K562 (cell line): Measurements from ENCODE around the gene SLC13A3. TPM values are rescaled to one million over a fixed set of nuclear protein-coding genes. Genes with fewer than 3 reads are reported as not detected.

Source experiments
- ATAC-seq: fragments of 200-7000 bp; cut with Tn5 transposase; 3 replicates; pipeline ENCODE4 v1.9.1; 2020; ENCODE audit warnings: moderate library complexity
- BruUV-seq: library from RNA; stranded (reverse); fragments of 400-500 nt; replicated peaks from 2 replicates; lab custom pipeline; 2021; lab: Mats Ljungman, UMichigan
- CTCF ChIA-PET: fragments of 300-600 bp; formaldehyde crosslinking; extraction: SDS; loops from one replicate; lab custom pipeline; 2021; ENCODE audit warnings: low intra/inter-chr PET ratio; lab: Yijun Ruan, JAX
- POLR2A ChIA-PET: fragments of 300-600, 350-650 bp; sonication (Branson Sonifier 250); formaldehyde crosslinking; extraction: SDS; loops from one replicate; lab custom pipeline; 2021; ENCODE audit warnings: antibody characterized with exemption, inconsistent platforms; lab: Yijun Ruan, JAX
- DNase-seq, 4 experiments: peaks; one replicate each; pipeline versions ENCODE4 v3.0.0 to v3.0.0-alpha.2; 2011 to 2018; ENCODE audit warnings: low spot score in 3 of 4, mixed read lengths in 3 of 4; ENCODE audit errors: extremely low read depth in 1 of 4
- FAIRE-seq: peaks from 2 replicates; lab custom pipeline; 2011; peaks lifted over from hg19 to GRCh38; lab: Jason Lieb, UNC
- H2AFZ ChIP-seq: 2 replicates; pipeline ENCODE4 v1.6.0; 2011; ENCODE audit warnings: low read depth, low read length, control low read depth, inconsistent platforms
- H3K27ac ChIP-seq: fragments of 200-600 bp; 3 replicates; pipeline ENCODE4 v1.8.0; 2011; ENCODE audit warnings: low read depth, mild to moderate bottlenecking, control low read depth, inconsistent platforms, low read length, moderate library complexity, mixed read lengths; ENCODE audit errors: extremely low read depth
- H3K27me3 ChIP-seq, 2 experiments: fragments of 300-600 bp in 1 of 2; 2 replicates in 1 of 2; 3 replicates in 1 of 2; pipeline versions ENCODE4 v1.6.0 to v1.8.0; 2011; ENCODE audit warnings: inconsistent platforms in 2 of 2, low read length in 2 of 2, mild to moderate bottlenecking in 1 of 2, mixed read lengths in 1 of 2, moderate library complexity in 1 of 2; ENCODE audit not compliant: control insufficient read depth in 2 of 2, insufficient read depth in 2 of 2
- H3K36me3 ChIP-seq: fragments of 300-600 bp; 3 replicates; pipeline ENCODE4 v1.8.0; 2011; ENCODE audit warnings: mild to moderate bottlenecking, low read length, inconsistent platforms; ENCODE audit not compliant: control insufficient read depth, insufficient read depth
- H3K4me1 ChIP-seq, 2 experiments: fragments of 200-600 bp in 1 of 2; replicated peaks in 1 of 2; 2 replicates in 1 of 2; 3 replicates in 1 of 2; pipeline versions ENCODE4 v1.5.1 to v1.8.0; 2011; ENCODE audit warnings: inconsistent platforms in 2 of 2, low read length in 2 of 2, mild to moderate bottlenecking in 1 of 2, mixed read lengths in 1 of 2, moderate library complexity in 1 of 2; ENCODE audit not compliant: control insufficient read depth in 2 of 2, insufficient read depth in 2 of 2
- H3K4me2 ChIP-seq: 2 replicates; pipeline ENCODE4 v1.6.1; 2011; ENCODE audit warnings: low read length, control low read depth, inconsistent platforms, mixed read lengths; ENCODE audit not compliant: insufficient read depth
- H3K4me3 ChIP-seq: fragments of 200-600 bp; sonication (generic), shearing (Covaris generic); 2 replicates; pipeline ENCODE4 v1.5.1; 2016; ENCODE audit warnings: control low read depth, inconsistent platforms
- H3K79me2 ChIP-seq: fragments of 200-600 bp; 3 replicates; pipeline ENCODE4 v1.8.0; 2011; ENCODE audit warnings: low read length, inconsistent platforms; ENCODE audit not compliant: control insufficient read depth, insufficient read depth
- H3K9ac ChIP-seq, 2 experiments: 2 replicates each; pipeline versions ENCODE4 v1.6.0 to v1.6.1; 2011; ENCODE audit warnings: low read depth in 2 of 2, low read length in 2 of 2, control low read depth in 1 of 2, inconsistent platforms in 1 of 2, mild to moderate bottlenecking in 1 of 2, mixed read lengths in 1 of 2; ENCODE audit not compliant: insufficient read depth in 1 of 2
- H3K9me1 ChIP-seq: one replicate; pipeline ENCODE4 v1.6.0; 2011; ENCODE audit warnings: inconsistent platforms, mild to moderate bottlenecking, low read length, moderate library complexity; ENCODE audit not compliant: control insufficient read depth, insufficient read depth
- H3K9me3 ChIP-seq: replicated peaks from 2 replicates; pipeline ENCODE4 v1.5.1; 2011; ENCODE audit warnings: low read depth, low read length, inconsistent platforms; ENCODE audit not compliant: control insufficient read depth, insufficient read depth
- H4K20me1 ChIP-seq: replicated peaks from 2 replicates; pipeline ENCODE4 v1.6.1; 2011; ENCODE audit warnings: low read length, inconsistent platforms, mixed read lengths; ENCODE audit not compliant: control insufficient read depth, insufficient read depth
- ELF1 ChIP-seq: fragments of 200-800 bp; sonication (Bioruptor generic); IDR thresholded peaks from 2 replicates; pipeline ENCODE4 v1.6.1; 2016; ENCODE audit warnings: missing genetic modification characterization, missing compliant biosample characterization
- ELF2 ChIP-seq: fragments of 250-450 bp; sonication (Bioruptor Pico); IDR thresholded peaks from 2 replicates; pipeline ENCODE4 v1.5.0; 2021; ENCODE audit warnings: mild to moderate bottlenecking
- FOSL1 ChIP-seq: fragments of 200-800 bp; sonication (Bioruptor generic); conservative IDR thresholded peaks from 2 replicates; pipeline ENCODE4 v1.6.1; 2016; ENCODE audit warnings: missing genetic modification characterization, missing compliant biosample characterization
- KDM5B ChIP-seq: fragments of 200-600 bp; sonication (generic); IDR thresholded peaks from 2 replicates; pipeline ENCODE4 v1.6.1; 2012; ENCODE audit warnings: low read depth, mild to moderate bottlenecking, moderate library complexity, low read length, control low read depth, inconsistent platforms; ENCODE audit not compliant: insufficient replicate concordance
- NR2C2 ChIP-seq, 2 experiments: fragments of 200-800 bp in 1 of 2; sonication (Bioruptor generic) in 1 of 2; sonication (generic) in 1 of 2; formaldehyde crosslinking in 1 of 2; IDR thresholded peaks; 2 replicates each; pipeline versions ENCODE4 v1.6.1 to v1.8.0; 2016 to 2022; ENCODE audit warnings: mild to moderate bottlenecking in 1 of 2, missing compliant biosample characterization in 1 of 2, missing genetic modification characterization in 1 of 2, missing genetic modification reagents in 1 of 2
- POLR2B ChIP-seq: fragments of 450-650 bp; IDR thresholded peaks from 2 replicates; pipeline ENCODE4 v1.6.1; 2018; ENCODE audit warnings: low read depth; ENCODE audit not compliant: partially characterized antibody
- POLR2H ChIP-seq: IDR thresholded peaks from 2 replicates; pipeline ENCODE4 v1.6.1; 2016; ENCODE audit warnings: missing genetic modification characterization, low read depth, mild to moderate bottlenecking, control low read depth, missing compliant biosample characterization, moderate library complexity
- RCOR1 ChIP-seq, 2 experiments: IDR thresholded peaks; 2 replicates each; pipeline ENCODE4 v1.6.1; 2012; ENCODE audit warnings: low read depth in 2 of 2, low read length in 2 of 2, borderline replicate concordance in 1 of 2, improper control_type of control experiment in 1 of 2
- SMAD1 ChIP-seq: fragments of 150-350 bp; IDR thresholded peaks from 2 replicates; pipeline ENCODE4 v1.6.1; 2014; ENCODE audit warnings: low read length, low read depth; ENCODE audit not compliant: partially characterized antibody
- SUPT5H ChIP-seq: fragments of 450-650 bp; IDR thresholded peaks from 2 replicates; pipeline ENCODE4 v1.6.1; 2016
- TAF1 ChIP-seq: IDR thresholded peaks from 2 replicates; pipeline ENCODE4 v1.6.1; 2011; ENCODE audit warnings: mild to moderate bottlenecking, low read length, moderate library complexity; ENCODE audit not compliant: insufficient read depth, control insufficient read depth, severe bottlenecking; ENCODE audit errors: extremely low read depth
- TAF7 ChIP-seq: fragments of 450-650 bp; IDR thresholded peaks from 2 replicates; pipeline ENCODE4 v1.6.1; 2016; ENCODE audit warnings: missing genetic modification characterization, missing compliant biosample characterization
- TBP ChIP-seq: optimal IDR thresholded peaks from 2 replicates; pipeline ENCODE3; 2011; ENCODE audit warnings: low read depth, low read length, improper control_type of control experiment
- TRIM24 ChIP-seq, 2 experiments: fragments of 450-650 bp; IDR thresholded peaks; 2 replicates each; pipeline ENCODE4 v1.6.1; 2016
- TRIM28 ChIP-seq: fragments of 450-650 bp; IDR thresholded peaks from 2 replicates; pipeline ENCODE4 v1.6.1; 2017
- ZFP30 ChIP-seq: fragments of 250-450 bp; sonication (Bioruptor Pico); IDR thresholded peaks from 2 replicates; pipeline ENCODE4 v1.8.0; 2022; ENCODE audit warnings: moderate library complexity, mild to moderate bottlenecking, inconsistent platforms, borderline replicate concordance
- ZNF3 ChIP-seq: fragments of 250-450 bp; sonication (Bioruptor Pico); IDR thresholded peaks from 2 replicates; pipeline ENCODE4 v1.5.0; 2021; ENCODE audit warnings: mild to moderate bottlenecking, moderate library complexity
- ZNF408 ChIP-seq: fragments of 250-450 bp; sonication (Bioruptor Pico); IDR thresholded peaks from 2 replicates; pipeline ENCODE4 v1.4.0; 2020; ENCODE audit warnings: low read depth, mild to moderate bottlenecking, moderate library complexity
- WGBS: fragments of 100-300 bp; shearing (Covaris generic); methylation state at CpG from one replicate; pipeline ENCODE4 v1.1.6; 2016; ENCODE audit warnings: low coverage, mixed read lengths; ENCODE audit not compliant: insufficient coverage; ENCODE audit errors: missing lambda C conversion rate; 5-methylcytosine and 5-hydroxymethylcytosine counted together
- in situ Hi-C: fragments of 300-500 bp; cut with MboI; formaldehyde crosslinking; loops from 4 replicates; pipeline ENCODE4 v1.15.0; 2018; ENCODE audit warnings: inconsistent platforms, mixed read lengths
- intact Hi-C: fragments of 100-400 bp; cut with micrococcal nuclease; formaldehyde crosslinking; loops from 2 replicates; pipeline ENCODE4 v1.14.2; 2022
- polyA plus RNA-seq, 8 experiments: library from polyadenylated mRNA; depleted of rRNA in 4 of 8; stranded (reverse) in 5 of 8; unstranded in 3 of 8; fragments of >200 nt; fragmentation: Nextera tagmentation in 2 of 8; fragmentation: Illumina TruSeq in 1 of 8; extraction: Ambion mirVana in 2 of 8; extraction: Trizol in 1 of 8; gene quantifications; 2 replicates each; pipeline versions ENCODE4 v1.2.1 to v1.2.3, GENCODE V29; 2011 to 2014; ENCODE audit warnings: inconsistent platforms in 1 of 8, missing spikeins in 1 of 8
- total RNA-seq, 7 experiments: library from RNA; depleted of rRNA in 6 of 7; stranded (reverse); fragments of >200 nt in 6 of 7; fragmentation: Illumina TruSeq in 2 of 7; extraction: Trizol in 2 of 7; gene quantifications; 2 replicates each; pipeline versions ENCODE4 v1.2.1 to v1.2.3, GENCODE V29; 2011 to 2021; ENCODE audit warnings: low replicate concordance in 1 of 7
- TF ChIP-seq, protein P1 (sequence below): fragments of 450-650 bp; formaldehyde crosslinking; IDR thresholded peaks from 2 replicates; pipeline ENCODE4 v1.4.0; 2020; ENCODE audit warnings: mild to moderate bottlenecking, moderate library complexity
- TF ChIP-seq, protein P2 (sequence below): fragments of 250-450 bp; sonication (Bioruptor Pico); IDR thresholded peaks from 2 replicates; pipeline ENCODE4 v1.9.0; 2021; ENCODE audit warnings: mild to moderate bottlenecking
- TF ChIP-seq, protein P3 (sequence below), 2 experiments: fragments of 250-450 bp in 1 of 2; fragments of 450-650 bp in 1 of 2; sonication (Bioruptor Pico) in 1 of 2; IDR thresholded peaks; 2 replicates each; pipeline versions ENCODE4 v1.6.1 to v1.8.0; 2016 to 2021; ENCODE audit warnings: mild to moderate bottlenecking in 2 of 2, moderate library complexity in 2 of 2, missing compliant biosample characterization in 1 of 2, missing genetic modification characterization in 1 of 2

Gene SLC13A3
- total and polyA plus RNA-seq, 9 of the 15 experiments (the other 6 are each of a cell fraction or from before 2014, with no cell fraction given), result 5.5 to 16.4 (median 8.5) TPM

DNA sequence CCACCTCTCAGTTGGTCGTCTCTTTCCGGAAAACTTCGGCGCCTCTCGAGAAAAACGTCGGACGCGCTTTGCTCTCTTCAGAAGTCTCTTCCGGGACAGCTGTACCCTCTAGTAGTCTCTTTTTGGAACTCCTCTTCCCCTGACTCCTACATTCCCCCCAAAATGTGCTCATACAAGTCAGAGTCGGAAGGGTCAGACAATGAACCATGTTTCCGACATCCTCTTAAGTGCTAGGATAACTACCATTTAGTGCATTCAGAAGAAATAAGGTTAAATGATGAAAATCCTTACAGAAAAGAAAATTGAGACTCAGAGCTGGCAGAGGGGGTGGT, 38.5 kb upstream of the SLC13A3 start:
- Histone ChIP-seq H3K27me3 (no peaks in the 10 kb centered on the region), H3K4me3 (peak overlapping the region; percentile 40), H3K9ac (peak overlapping the region in 1 of 2 experiments; percentile 87; a peak in 2 of 4 replicates), H3K79me2 (peaks cover 43% of the 10 kb centered on the region), H3K4me1 (peaks cover 5 to 33% of the 10 kb centered on the region in 2 experiments; a peak in 4 of 5 replicates), H3K27ac (peak overlapping the region; percentile 91), H3K9me3 (no peaks in the 10 kb centered on the region), H2AFZ (peak overlapping the region; percentile 75), H3K4me2 (peak overlapping the region; percentile 87), H3K9me1 (no peaks in the 10 kb centered on the region), H4K20me1 (0 out of 2 replicates have a peak, but pooled peaks cover 3% of the 10 kb centered on the region), H3K36me3 (peaks cover 21% of the 10 kb centered on the region)
- intact Hi-C loops, result no loop called here
- ChIA-PET POLR2A (interaction anchor here (0.6 to 1.5 kb wide), 8 partner anchors 18 to 1343 kb away, joined by 3 to 7 read pairs (median 3); no protein-coding TSS in a partner anchor), CTCF (no interaction called here)
- BruUV-seq, result no TSS peak
- in situ Hi-C loops, result no loop called here
- DNase-seq (no peak), FAIRE-seq (no peak), ATAC-seq (no peak)
- 0% methylated on average over 12 of the region's 12 CpGs for WGBS
- peak; percentile 93 for TF ChIP-seq POLR2H (tag)
- TF ChIP-seq TAF1, result peak; percentile 28
- peak; percentile 74 for TF ChIP-seq SUPT5H
- peak; percentile 35 for TF ChIP-seq KDM5B
- TF ChIP-seq, protein P1, sequence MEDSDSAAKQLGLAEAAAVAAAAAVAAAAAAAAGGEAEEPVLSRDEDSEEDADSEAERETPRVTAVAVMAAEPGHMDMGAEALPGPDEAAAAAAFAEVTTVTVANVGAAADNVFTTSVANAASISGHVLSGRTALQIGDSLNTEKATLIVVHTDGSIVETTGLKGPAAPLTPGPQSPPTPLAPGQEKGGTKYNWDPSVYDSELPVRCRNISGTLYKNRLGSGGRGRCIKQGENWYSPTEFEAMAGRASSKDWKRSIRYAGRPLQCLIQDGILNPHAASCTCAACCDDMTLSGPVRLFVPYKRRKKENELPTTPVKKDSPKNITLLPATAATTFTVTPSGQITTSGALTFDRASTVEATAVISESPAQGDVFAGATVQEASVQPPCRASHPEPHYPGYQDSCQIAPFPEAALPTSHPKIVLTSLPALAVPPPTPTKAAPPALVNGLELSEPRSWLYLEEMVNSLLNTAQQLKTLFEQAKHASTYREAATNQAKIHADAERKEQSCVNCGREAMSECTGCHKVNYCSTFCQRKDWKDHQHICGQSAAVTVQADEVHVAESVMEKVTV (CRISPR knock-in tag), result peak; percentile 10; the same call in 1 of the 2 replicates
- TF ChIP-seq ELF1, result peak; percentile 87
- TF ChIP-seq, protein P2, sequence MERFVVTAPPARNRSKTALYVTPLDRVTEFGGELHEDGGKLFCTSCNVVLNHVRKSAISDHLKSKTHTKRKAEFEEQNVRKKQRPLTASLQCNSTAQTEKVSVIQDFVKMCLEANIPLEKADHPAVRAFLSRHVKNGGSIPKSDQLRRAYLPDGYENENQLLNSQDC (CRISPR knock-in tag), result peak; percentile 78; the same call in 1 of the 2 replicates
- no peak for TF ChIP-seq ZNF408 (CRISPR knock-in tag)
- TF ChIP-seq ZNF3, result no peak
- peak; percentile 71; the same call in 1 of the 2 replicates for TF ChIP-seq ELF2 (CRISPR knock-in tag)
- peak; percentile 37 for TF ChIP-seq SMAD1
- 0 out of 2 replicates have a peak, but pooled peaks have one; percentile 4 for TF ChIP-seq FOSL1 (tag)
- peak; percentile 37; the same call in 1 of the 2 replicates for TF ChIP-seq TAF7 (tag)
- peak; percentile 42 for TF ChIP-seq TBP
- no peak for TF ChIP-seq TRIM24 (IDR thresholded peaks at IDR 0.05)
- TF ChIP-seq TRIM28, result peak; percentile 52; the same call in 1 of the 2 replicates
- TF ChIP-seq ZFP30 (CRISPR knock-in tag), result no peak
- TF ChIP-seq, protein P3, sequence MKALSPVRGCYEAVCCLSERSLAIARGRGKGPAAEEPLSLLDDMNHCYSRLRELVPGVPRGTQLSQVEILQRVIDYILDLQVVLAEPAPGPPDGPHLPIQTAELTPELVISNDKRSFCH (CRISPR knock-in tag; IDR thresholded peaks at IDR 0.05), result no peak
- TF ChIP-seq, protein P3 (tag; IDR thresholded peaks at IDR 0.05), result no peak
- peak; percentile 90 for TF ChIP-seq POLR2B
- no peak for TF ChIP-seq NR2C2 (CRISPR knock-in tag; IDR thresholded peaks at IDR 0.05)
- TF ChIP-seq NR2C2 (tag; IDR thresholded peaks at IDR 0.05), result peak; percentile 53; the same call in 1 of the 2 replicates
- TF ChIP-seq RCOR1 (IDR thresholded peaks at IDR 0.05; ENCODE audit: borderline replicate concordance in 1 of 2, low read depth in 2 of 2, low read length in 2 of 2), result no peak
